Renal cortical epithelial cell (primary cell): ENCODE data around the gene COPB1. TPM values are rescaled to one million over a fixed set of nuclear protein-coding genes. Genes with fewer than 3 reads are reported as not detected.
A peak's percentile ranks its signal among the peaks of the same experiment; 100 is the strongest.

Experiments
- DNase-seq: peaks from one replicate; pipeline ENCODE4 v3.0.0-alpha.2; 2011; ENCODE audit warnings: low read depth
- total RNA-seq: library from RNA; depleted of rRNA; stranded (reverse); fragments of >200 nt; gene quantifications from 2 replicates; pipeline ENCODE4 v1.2.3, GENCODE V29; 2014

Gene COPB1
- total RNA-seq, 1 donor from 2014 or later, result 329 TPM

DNA sequence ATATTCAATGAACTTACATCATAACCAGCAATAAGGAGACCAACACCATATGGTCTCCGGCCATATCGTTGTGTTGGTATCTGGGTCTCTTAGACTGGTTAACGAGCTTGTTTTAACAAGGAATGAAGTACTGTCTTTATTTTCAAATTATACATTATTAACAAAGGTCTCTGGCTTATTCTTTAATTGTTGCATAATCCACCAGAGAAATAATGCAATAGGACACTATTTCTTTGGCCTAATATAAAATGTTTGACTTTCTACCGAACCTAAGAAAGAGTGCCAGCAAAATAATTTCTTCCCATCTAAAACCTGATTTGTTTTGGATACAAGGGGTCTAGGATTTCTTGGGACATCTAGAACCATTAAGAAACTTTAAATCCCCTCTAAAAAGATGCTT is 14.2 kb upstream of the COPB1 start:
- no peak for DNase-seq

DNA sequence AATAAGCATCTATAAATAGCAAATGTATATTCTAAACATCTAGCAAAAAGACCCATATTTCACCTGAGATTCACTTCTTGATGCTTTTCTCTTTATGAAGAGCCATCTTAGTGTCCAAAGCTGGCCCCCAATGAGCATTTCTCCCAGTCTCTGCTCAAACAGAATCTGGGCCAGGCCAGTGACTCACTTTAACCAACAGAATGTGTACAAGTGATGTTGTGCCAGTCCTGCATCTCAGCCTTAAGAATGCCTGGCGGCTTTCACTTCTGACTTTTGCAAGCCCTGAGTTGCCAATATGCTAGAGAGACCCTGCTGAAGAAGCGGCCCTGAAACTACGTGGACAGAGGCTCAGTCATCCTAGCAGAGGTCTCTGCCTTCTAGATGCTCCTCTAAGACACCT is 6.9 kb upstream of the COPB1 start:
- no peak for DNase-seq

DNA sequence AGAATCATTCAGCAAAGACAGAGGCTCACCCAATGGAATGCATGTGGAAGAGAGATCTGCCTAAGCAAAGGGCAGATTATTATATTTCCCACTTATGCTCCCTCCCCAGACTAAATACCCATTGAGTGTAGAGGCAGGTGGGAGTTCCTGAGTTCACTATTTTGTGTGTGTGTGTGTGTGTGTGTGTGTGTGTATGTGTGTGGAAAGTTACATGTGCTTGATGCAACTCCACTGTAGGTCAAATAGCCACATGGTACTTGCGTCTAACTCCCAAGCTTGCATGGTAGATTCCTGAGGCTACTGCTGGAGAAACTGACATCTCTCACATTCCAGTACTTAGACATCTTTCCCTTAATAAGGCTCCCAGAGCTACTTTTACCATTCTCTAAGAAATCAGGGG is 3.4 kb upstream of the COPB1 start:
- DNase-seq, result no peak

DNA sequence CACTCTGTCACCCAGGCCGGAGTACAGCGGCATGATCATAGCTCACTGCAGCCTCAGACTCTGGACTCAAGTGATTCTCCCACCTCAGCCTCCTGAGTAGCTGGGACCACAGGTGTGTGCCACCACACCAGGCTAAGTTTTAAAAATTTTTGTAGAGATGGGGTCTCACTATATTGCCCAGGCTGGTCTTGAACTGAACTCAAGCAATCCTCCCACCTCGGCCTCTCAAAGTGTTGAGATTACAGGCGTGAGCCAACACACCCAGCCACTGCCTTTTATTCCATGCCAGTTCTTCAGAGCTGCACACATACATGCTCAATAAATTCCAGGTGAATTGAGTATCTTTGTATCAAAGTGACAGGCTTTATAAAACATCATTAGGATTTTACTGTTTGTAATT is 2.4 kb upstream of the COPB1 start:
- no peak for DNase-seq

DNA sequence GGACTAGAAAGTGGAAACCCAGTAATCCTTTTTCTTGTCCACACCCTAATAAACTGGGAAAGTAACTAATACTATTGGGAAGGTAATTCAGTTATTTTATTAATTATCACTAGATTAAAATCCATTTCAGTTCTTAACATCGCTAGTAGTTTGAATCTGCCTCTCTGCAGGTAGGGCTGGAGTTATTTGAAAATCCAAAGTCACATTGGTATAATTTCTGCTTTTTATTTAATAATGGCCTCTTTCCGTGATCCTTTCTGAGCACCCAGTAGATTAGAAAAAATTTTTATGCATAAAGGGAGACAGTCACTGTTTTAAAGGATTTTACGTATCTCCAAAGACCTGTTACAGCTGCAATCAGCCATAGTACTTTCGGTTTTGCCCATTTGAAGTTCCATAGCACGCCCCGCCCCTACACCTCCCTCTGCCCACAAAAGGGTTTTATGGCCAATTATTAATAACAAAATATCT is 605 bp upstream of the COPB1 start:
- DNase-seq, result peak; percentile 59

DNA sequence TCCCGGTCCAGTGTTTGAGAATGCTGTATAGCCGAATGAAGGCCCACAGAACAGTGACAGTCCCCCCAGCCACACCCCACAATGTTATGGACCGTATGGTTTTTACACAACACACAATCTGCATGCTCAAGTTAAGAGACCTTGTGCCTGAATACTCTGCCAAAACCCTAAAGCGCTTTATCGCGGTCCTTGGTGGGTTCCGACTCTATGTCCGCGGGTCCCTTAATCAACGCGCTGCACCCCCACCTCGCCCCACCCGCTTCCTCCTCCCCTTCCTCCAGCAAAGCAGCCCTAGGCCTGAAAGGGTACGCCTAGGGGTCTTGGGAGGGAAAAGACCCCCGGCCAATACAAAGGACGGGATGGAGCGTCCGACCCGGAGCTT is 442 bp downstream of the COPB1 start:
- no peak for DNase-seq

DNA sequence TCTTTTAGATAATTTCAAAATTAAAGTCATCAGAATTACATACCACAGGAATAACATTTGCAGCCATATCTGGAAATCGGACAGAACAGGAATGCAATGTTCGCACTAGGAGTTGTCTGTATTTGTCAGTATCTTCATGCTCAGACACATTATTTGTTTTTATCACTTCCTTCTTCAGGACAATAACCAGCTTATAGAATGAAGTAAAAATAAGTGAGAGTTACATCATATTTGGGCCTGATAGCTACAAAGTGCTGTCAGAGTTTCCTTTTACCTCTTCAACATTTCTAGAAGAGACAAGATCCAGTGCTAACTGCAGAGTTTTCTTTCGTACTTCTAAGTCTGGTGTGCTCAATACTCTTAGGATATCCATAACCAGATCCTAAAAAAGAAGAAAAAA is 18.9 kb downstream of the COPB1 start:
- DNase-seq, result no peak

DNA sequence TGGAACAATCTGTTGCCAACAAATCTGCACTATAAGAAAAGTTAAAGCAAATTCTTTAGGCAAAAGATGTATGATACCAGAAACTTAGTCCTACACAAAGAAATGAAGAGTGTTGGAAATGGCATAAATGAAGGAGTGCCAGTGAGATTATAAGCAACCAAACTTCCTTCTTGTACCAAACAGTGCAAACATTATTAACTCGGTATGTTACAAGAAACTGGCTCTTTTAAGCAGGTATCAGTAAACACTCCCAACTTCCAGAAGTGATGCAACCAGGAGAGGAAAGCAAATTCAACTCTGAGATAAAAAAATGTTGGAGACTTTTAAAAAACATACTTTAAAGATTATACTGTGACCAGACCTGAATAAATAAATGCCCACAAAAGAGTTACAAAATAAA is 28.5 kb downstream of the COPB1 start:
- DNase-seq, result no peak

DNA sequence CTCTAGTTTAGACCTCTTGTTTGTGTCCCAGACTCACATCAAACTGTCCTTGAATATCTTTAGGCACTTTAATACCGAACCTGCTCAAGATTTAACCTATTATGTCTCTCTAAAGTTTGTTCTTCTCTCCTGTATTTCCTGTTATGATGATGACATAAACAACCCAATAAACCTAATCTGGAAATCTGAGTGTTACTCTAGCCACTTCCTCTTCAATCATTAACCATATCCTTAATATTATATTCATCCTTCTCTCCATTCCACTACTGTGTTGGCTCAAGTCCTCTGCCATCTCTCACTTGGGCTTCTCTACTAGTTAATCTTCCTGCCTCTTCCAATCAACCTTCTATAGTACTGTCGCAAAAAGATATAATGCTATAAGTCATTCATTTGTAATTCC is 36.0 kb downstream of the COPB1 start:
- DNase-seq, result no peak

DNA sequence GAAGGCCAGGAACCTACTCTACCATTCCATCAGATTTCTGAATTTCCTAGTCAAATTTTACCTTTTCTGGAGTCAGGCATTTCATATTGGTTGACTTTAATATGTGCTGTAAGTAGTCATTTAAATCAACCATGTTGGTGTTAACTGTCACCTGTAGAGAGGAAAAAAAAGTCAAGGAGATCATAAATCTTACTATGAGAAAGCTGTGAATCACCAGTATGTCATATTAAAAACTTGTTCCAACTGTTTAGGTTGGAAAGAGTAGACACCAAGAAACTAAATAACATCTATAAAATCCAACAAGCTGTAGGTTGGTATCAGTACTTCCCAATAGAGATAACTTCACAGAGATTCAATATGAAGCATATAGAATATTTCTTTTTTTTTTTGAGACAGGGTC is 39.5 kb downstream of the COPB1 start:
- no peak for DNase-seq

DNA sequence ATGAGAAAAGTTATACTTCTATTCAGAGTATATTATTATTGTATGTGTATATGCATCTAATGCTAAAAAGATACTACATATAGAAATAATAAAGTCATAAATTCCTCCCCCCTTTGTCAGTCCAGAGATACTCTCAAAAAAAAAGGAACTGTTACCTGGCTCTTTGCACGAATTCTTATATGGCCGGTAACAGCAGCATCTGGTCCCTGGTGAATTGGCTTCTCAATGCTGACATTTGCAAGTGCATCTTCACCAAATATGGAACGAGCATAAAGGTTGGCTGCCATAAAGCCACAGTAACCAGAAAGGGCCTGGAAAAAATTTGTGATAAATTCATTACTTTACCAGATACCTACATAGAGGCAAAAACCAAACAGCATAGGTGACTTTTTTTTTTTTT is 41.2 kb downstream of the COPB1 start:
- no peak for DNase-seq

DNA sequence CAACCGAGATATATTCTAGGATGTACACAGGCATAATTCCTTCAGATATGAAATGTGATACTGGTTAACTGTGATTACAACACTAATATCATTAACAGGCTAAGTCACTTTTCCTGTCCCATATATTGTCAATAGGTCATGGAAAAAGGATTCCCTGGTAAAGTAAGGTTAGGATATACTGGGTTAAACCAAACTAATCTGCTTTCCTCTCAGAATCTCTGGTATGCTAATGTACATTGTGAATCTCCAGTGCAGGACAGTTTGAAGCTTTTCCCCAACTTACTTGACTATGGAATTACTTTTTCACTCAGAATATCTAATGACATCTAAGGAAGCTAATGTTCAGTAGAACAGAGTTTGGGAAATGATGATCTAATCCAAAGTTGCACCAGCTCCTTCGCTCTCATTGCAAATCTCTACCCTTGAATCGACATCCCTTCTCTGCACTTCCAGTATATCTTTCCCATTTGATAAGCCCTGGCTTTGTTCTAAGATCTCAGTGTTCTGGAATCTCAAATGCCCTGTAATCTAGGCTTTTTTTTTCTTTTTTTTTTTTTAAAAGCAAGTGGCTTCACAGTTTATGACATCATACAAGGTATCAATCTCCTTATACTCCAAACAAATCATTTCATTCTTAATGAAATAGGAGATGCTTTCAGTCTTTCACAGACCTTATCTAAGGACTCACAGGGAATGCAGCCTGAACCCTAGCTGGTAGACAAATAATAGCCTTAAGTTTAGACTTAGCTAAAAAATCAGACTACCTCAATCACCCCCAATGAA is 43.8 kb downstream of the COPB1 start:
- no peak for DNase-seq

DNA sequence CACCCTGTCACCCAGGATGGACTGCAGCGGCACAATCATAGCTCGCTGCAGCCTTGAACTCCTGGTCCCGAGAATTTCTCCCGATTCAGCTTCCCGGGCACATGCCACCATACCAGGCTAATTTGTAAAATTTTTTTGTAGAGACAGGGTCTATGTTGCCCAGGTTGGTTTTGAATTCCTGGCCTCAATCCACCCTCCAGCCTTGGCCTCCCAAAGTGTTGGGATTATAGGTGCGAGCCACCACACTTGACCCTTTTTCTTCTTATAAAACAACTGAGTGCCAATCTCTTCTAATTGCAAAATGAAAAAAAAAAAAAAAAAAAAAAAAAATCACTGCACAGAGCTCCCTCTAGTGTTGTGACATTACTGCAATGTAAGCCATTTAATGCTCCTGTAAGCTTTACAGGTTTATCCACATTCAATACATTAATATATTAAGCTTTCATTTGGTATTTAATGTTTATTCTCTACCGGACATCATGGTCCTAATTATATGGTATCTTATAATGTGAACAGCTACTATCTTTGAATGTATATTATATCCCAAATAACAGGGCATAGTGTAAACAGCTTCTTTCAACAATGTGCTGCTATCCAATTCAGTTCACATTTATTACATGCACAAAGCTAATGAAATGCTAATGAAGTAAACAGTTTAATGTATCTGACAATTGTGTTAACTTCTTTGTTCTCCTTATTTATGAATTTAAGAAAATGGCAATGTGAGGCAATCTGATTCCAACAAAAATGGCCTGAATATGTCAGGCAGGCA is 44.6 kb downstream of the COPB1 start:
- peak; percentile 45 for DNase-seq

DNA sequence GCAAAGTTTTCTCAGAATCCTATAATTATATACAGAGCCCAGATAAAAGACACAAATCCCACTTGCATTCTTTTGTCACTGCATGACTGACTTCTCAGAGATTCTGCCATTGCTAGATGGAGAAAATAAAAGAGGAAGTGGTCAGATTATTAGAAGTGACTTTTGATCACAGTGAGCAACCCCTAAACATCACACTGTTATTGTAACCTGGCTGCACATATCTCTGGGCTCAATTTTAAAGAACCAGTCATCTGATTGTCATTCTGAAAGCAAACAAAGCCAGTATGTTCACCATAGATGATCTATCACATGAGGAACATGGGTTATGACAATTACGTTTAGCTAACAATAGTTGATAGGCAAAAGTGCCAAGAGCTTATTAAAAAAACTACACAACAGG is 47.8 kb downstream of the COPB1 start:
- DNase-seq, result peak; percentile 26

DNA sequence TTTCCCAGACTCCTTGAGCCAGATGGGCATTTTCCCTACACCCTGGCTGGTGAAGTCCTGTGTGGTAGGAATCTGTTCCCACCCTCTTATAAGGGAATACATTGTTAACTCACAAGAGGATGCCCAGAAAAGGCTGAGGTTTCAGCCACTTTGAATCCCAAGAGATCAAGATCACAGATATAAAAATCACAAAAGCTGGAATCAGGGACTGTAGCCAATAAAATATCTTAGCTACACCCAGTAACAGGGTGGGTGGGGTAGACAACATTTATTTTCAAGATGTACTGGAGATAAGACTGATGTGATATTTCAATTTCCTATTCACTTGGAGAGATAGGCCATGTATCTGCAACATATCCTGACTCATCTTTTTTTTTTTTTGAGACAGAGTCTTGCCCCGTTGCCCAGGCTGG is 50.3 kb downstream of the COPB1 start:
- no peak for DNase-seq

DNA sequence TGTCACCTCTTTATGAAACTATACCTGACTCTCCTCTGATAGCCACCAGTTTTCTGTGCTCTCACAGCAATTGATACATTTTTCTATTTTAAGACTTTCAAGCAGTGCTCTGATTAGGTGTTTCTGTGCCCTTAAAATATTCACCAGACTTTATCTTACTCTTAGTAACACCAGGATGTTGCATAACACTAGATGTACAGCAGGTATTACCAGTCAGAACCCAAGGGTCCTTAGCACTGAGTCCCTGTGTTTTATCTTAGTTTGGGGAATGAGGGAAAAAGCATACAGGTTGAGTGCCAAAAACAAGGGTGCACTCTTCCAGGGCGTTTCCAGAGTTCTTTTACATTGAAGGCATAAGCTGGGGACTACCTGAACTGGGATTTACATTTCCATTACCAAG is 51.4 kb downstream of the COPB1 start:
- DNase-seq, result no peak

DNA sequence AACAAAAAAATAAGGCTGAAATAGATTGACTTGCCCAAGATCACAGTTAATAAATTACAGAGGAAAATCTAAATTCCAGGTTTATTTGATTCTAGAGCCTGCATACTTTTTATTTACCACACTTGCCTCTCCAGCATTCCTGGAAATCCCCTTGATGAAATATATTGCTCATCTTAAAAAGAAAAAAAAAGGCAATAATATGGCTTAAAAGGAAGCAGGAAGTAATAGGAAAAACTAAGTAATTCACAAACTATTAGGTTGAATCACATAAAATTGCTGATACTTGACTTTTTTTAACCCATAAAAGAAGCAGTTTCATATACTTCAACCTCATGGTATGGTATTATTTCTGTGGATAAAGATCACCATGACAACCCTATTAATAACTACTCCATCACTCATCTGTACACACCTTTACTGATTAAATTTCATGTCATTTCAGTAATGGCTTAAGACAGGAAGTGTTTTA is 52.9 kb downstream of the COPB1 start:
- DNase-seq, result peak; percentile 94

DNA sequence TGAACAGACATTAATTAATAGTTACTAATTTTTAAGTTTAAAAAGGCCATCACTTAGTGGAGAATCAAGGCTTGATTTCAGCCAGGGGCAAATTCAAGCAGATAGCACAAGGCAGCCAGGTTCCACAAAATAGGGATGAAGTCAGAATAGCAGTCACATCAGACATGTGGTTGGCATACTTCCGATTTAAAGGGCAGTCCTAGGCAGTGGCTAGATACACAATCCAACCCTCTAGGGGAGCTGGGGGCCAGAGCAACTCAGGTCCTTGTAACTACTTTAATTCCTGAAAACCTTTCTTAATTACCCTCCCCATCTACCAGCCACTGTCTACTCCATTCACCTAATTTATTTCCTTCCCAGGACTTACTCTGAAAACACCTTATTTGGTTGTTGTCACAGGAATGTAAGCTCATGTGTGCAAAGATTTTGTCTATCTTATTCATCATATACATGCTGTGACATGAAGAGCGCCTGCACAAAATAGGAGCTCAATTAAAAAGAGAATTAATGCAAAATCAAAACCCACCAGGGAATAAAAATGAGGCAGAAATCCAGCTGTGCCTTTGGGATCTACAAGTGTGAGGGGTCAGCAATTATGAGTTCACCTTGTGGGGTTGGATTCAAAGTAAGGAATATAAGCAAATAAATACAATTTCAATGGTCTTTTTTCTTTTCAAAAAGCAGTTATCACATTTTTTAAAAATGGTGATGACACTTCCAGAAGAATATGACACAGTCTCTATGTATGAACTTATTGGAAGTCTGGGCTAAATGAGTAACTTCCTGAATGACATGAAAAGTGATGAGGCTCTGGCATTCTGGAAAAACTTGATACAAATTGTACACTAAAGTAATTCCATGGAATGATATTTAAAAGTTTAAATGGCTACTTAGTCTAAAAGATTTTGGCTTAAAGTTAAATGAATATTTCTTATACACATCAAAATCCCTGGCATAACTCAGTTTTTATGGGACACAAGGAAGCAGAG is 53.8 kb downstream of the COPB1 start:
- DNase-seq, result no peak

DNA sequence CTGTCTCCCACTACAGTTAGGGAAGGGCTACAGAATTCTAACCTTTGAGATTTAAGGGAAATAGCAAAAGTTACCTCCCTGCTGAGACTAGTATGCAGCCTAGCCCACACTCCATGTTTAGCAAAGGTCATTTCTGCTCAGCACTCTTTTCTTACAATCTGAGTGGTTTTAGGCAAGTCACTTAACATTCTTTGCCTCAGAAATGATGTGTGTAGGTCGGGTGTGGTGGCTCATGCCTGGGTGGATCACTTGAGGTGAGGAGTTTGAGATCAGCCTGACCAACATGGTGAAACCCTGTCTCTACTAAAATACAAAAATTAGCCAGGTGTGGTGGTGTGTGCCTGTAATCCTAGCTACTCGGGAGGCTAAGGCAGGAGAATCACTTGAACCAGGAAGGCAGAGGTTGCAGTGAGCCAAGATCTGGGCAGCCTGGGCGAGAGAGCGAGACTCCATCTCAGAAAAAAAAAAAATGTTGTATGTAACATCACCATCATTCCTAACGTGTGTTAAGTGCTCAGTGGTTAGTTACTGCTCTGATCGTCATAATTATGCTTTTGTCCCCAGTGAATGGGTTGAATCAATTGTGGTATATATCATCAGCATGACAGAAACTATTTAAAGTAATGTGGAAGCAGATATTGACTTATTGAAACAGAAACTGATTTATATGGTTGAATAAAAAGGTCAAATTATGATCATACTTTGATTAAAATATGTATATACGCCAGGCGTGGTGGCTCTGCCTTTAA is 55.0 kb downstream of the COPB1 start:
- DNase-seq, result no peak

DNA sequence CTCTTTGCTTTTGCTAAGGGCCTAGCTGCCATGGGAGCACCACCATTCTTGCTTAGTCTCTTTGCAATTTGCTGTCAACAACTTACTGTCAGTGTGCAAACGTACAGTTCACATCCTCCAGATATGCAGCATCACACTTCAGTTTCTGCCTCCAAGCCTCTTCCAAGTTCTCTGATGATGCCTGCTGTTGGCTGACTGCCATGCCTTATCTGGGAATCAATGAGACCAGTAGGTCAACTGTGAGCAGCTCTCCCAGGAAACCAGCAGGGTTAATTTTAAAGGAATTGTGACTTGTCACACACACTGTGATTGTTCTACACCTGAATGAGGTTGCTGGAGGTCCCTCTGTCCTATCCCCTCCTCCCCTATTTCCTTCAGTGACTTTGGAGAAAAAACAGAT is 56.0 kb downstream of the COPB1 start:
- DNase-seq, result peak; percentile 47
